Loucy (cell line): ENCODE results near the gene FGA.

ENCODE experiments used
- H2AFZ ChIP-seq: fragments of 200-600 bp; sonication (generic); 2 replicates; pipeline ENCODE4 v1.6.0; 2016; ENCODE audit warnings: antibody characterized with exemption, mild to moderate bottlenecking, low read length, moderate library complexity
- H3F3A ChIP-seq: fragments of 200-600 bp; 2 replicates; pipeline ENCODE4 v1.6.0; 2016; ENCODE audit warnings: antibody characterized with exemption, low read depth, mild to moderate bottlenecking
- H3K27me3 ChIP-seq: fragments of 200-600 bp; sonication (generic); 2 replicates; pipeline ENCODE4 v1.6.1; 2014; ENCODE audit warnings: low read length, mild to moderate bottlenecking; ENCODE audit not compliant: insufficient read depth, poor library complexity, severe bottlenecking
- H3K36me3 ChIP-seq: fragments of 200-600 bp; sonication (generic); 2 replicates; pipeline ENCODE4 v1.6.1; 2016; ENCODE audit warnings: low read length; ENCODE audit not compliant: insufficient read depth
- H3K4me1 ChIP-seq: fragments of 200-600 bp; sonication (generic); 2 replicates; pipeline ENCODE4 v1.5.1; 2014; ENCODE audit warnings: low read length, mild to moderate bottlenecking; ENCODE audit not compliant: insufficient read depth, poor library complexity, severe bottlenecking
- H3K4me2 ChIP-seq: fragments of 200-600 bp; sonication (generic); 2 replicates; pipeline ENCODE4 v1.6.0; 2014; ENCODE audit warnings: antibody characterized with exemption, low read length, low read depth, mild to moderate bottlenecking; ENCODE audit not compliant: poor library complexity, severe bottlenecking
- H3K4me3 ChIP-seq: fragments of 200-600 bp; sonication (generic); 2 replicates; pipeline ENCODE4 v1.5.1; 2014; ENCODE audit warnings: low read length, mild to moderate bottlenecking, mixed read lengths; ENCODE audit not compliant: poor library complexity, severe bottlenecking
- H3K79me2 ChIP-seq: fragments of 200-600 bp; sonication (generic); 2 replicates; pipeline ENCODE4 v1.6.1; 2014; ENCODE audit warnings: low read length; ENCODE audit not compliant: insufficient read depth
- H3K9ac ChIP-seq: fragments of 200-600 bp; sonication (generic); 2 replicates; pipeline ENCODE4 v1.6.0; 2014; ENCODE audit warnings: mild to moderate bottlenecking, low read depth, low read length, moderate library complexity; ENCODE audit not compliant: poor library complexity, severe bottlenecking
- H3K9me2 ChIP-seq: fragments of 200-600 bp; sonication (generic); replicated peaks from 2 replicates; pipeline ENCODE4 v1.6.1; 2016; ENCODE audit warnings: low read depth, low read length, mixed read lengths
- H3K9me3 ChIP-seq: fragments of 200-600 bp; sonication (generic); 2 replicates; pipeline ENCODE4 v1.6.1; 2014; ENCODE audit warnings: mild to moderate bottlenecking, antibody characterized with exemption, low read length, low read depth; ENCODE audit not compliant: insufficient read depth
- H4K20me1 ChIP-seq: fragments of 200-600 bp; sonication (generic); 2 replicates; pipeline ENCODE4 v1.6.0; 2014; ENCODE audit warnings: antibody characterized with exemption, low read length, mild to moderate bottlenecking; ENCODE audit not compliant: insufficient read depth, poor library complexity, severe bottlenecking
- EZH2phosphoT487 ChIP-seq: fragments of 200-600 bp; IDR thresholded peaks from 2 replicates; pipeline ENCODE4 v1.6.1; 2018; ENCODE audit warnings: antibody characterized with exemption, mild to moderate bottlenecking, moderate library complexity, borderline replicate concordance
- TF ChIP-seq, protein P1 (sequence below): fragments of 200-600 bp; sonication (generic); conservative IDR thresholded peaks from 2 replicates; pipeline ENCODE4 v1.5.1; 2014; ENCODE audit warnings: mild to moderate bottlenecking, antibody characterized with exemption, low read length

The FGA gene

DNA sequence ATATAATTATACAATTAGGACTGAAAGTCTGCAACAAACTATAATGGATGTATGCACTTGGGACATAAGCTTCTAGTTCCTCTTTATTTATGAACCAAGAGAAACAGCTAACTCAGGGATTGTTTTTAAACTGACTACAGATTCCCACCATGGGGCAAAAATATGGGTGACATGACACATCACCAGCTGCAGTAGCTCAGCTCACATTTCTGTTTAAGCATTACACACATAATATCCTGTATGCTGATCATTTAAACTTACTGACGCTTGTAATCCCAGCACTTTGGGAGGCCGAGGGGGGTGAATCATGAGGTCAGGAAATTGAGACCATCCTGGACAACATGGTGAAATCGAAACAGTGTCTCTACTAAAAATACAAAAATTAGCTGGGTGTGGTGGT, 16.2 kb downstream of the FGA start:
- Histone ChIP-seq H3K9ac (no peak overlapping the region), H3K9me2 (no peaks in the 10 kb centered on the region), H3K36me3 (no peaks in the 10 kb centered on the region), H3F3A (no peaks in the 10 kb centered on the region), H3K4me3 (no peak overlapping the region), H3K79me2 (no peaks in the 10 kb centered on the region), H3K4me1 (no peaks in the 10 kb centered on the region), H2AFZ (no peak overlapping the region), H4K20me1 (no peaks in the 10 kb centered on the region), H3K4me2 (no peak overlapping the region), H3K27me3 (no peaks in the 10 kb centered on the region), H3K9me3 (no peaks in the 10 kb centered on the region)
- TF ChIP-seq, protein P1, sequence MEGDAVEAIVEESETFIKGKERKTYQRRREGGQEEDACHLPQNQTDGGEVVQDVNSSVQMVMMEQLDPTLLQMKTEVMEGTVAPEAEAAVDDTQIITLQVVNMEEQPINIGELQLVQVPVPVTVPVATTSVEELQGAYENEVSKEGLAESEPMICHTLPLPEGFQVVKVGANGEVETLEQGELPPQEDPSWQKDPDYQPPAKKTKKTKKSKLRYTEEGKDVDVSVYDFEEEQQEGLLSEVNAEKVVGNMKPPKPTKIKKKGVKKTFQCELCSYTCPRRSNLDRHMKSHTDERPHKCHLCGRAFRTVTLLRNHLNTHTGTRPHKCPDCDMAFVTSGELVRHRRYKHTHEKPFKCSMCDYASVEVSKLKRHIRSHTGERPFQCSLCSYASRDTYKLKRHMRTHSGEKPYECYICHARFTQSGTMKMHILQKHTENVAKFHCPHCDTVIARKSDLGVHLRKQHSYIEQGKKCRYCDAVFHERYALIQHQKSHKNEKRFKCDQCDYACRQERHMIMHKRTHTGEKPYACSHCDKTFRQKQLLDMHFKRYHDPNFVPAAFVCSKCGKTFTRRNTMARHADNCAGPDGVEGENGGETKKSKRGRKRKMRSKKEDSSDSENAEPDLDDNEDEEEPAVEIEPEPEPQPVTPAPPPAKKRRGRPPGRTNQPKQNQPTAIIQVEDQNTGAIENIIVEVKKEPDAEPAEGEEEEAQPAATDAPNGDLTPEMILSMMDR: no peak
- no peak for TF ChIP-seq EZH2phosphoT487

DNA sequence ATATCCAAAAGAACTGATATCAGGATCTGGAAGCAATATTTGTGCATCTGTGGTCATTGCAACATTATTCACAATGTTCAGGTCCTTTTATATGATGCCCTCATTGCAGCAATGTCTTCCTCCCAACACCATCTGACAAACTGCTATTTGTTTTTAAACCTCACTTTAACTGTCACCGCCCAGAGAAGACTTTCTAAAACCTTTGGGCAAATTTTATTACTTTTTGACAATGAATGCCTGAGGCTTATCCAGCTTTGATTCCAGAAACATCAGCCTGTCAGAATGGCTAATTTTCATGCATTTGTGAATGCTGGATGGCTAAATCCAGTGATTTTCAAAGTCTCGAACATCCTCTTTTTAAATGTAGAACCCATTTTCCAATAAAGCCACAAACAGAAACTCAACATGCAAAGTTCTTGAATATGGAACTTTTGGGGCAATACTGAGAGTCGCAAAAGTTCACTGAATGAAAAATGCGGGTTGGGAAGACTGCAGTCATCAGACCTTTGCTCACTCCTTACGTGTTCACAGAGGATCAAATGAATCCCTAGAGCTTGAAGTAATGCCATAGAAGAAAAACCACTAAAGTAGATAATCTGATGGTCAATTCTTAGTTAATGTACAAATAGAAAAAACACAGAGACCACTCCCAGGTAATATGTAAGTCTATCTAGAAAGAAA, 17.2 kb downstream of the FGA start:
- TF ChIP-seq, protein P1: no peak
- no peak for TF ChIP-seq EZH2phosphoT487
- H3K9ac ChIP-seq: no peak overlapping the region
- H3K36me3 ChIP-seq: no peaks in the 10 kb centered on the region
- H2AFZ ChIP-seq: no peak overlapping the region
- no peaks in the 10 kb centered on the region for H3K27me3 ChIP-seq
- no peaks in the 10 kb centered on the region for H3K9me2 ChIP-seq
- no peaks in the 10 kb centered on the region for H3F3A ChIP-seq
- no peaks in the 10 kb centered on the region for H3K79me2 ChIP-seq
- no peaks in the 10 kb centered on the region for H3K4me1 ChIP-seq
- no peaks in the 10 kb centered on the region for H4K20me1 ChIP-seq
- no peak overlapping the region for H3K4me3 ChIP-seq
- H3K9me3 ChIP-seq: no peaks in the 10 kb centered on the region
- H3K4me2 ChIP-seq: no peak overlapping the region

DNA sequence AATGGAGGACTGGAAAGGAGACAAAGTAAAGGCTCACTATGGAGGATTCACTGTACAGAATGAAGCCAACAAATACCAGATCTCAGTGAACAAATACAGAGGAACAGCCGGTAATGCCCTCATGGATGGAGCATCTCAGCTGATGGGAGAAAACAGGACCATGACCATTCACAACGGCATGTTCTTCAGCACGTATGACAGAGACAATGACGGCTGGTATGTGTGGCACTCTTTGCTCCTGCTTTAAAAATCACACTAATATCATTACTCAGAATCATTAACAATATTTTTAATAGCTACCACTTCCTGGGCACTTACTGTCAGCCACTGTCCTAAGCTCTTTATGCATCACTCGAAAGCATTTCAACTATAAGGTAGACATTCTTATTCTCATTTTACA, 21.0 kb downstream of the FGA start:
- TF ChIP-seq, protein P1: no peak
- TF ChIP-seq EZH2phosphoT487: no peak
- H3K4me3 ChIP-seq: no peak overlapping the region
- H2AFZ ChIP-seq: no peak overlapping the region
- no peaks in the 10 kb centered on the region for H3K9me3 ChIP-seq
- H3K4me2 ChIP-seq: no peak overlapping the region
- H3K36me3 ChIP-seq: no peaks in the 10 kb centered on the region
- H3K9ac ChIP-seq: no peak overlapping the region
- H4K20me1 ChIP-seq: no peaks in the 10 kb centered on the region
- H3K9me2 ChIP-seq: no peaks in the 10 kb centered on the region
- H3F3A ChIP-seq: no peaks in the 10 kb centered on the region
- H3K4me1 ChIP-seq: no peaks in the 10 kb centered on the region
- H3K79me2 ChIP-seq: no peaks in the 10 kb centered on the region
- H3K27me3 ChIP-seq: no peaks in the 10 kb centered on the region
